Progenitor cell of endocrine pancreas (in vitro differentiated cells): Measurements from ENCODE around the gene TET1. TPM values are rescaled to one million over a fixed set of nuclear protein-coding genes. Genes with fewer than 3 reads are reported as not detected.
A peak's percentile ranks its signal among the peaks of the same experiment; 100 is the strongest.
"Not testable (repeated sequence)": the region's sequence is repeated elsewhere in the genome, so short reads cannot be mapped to it uniquely, and the experiment has no call there.

ENCODE experiments used
- DNase-seq: peaks from one replicate; pipeline ENCODE4 v3.0.0; 2021; ENCODE audit warnings: low spot score; ENCODE audit not compliant: unreplicated experiment
- H3K27ac Mint-ChIP-seq: 2 replicates; pipeline ENCODE4 v1.8.0; 2021; ENCODE audit warnings: mild to moderate bottlenecking, moderate library complexity, mixed read lengths
- H3K27me3 Mint-ChIP-seq: 2 replicates; pipeline ENCODE4 v1.8.0; 2021; ENCODE audit warnings: mixed read lengths
- H3K36me3 Mint-ChIP-seq: 2 replicates; pipeline ENCODE4 v1.8.0; 2022; ENCODE audit warnings: mixed read lengths; ENCODE audit not compliant: insufficient read depth
- H3K4me1 Mint-ChIP-seq: 2 replicates; pipeline ENCODE4 v1.8.0; 2021; ENCODE audit warnings: low read depth, mixed read lengths
- H3K4me3 Mint-ChIP-seq: 2 replicates; pipeline ENCODE4 v1.8.0; 2021; ENCODE audit warnings: low read depth, mild to moderate bottlenecking, moderate library complexity, mixed read lengths
- H3K9me3 Mint-ChIP-seq: 2 replicates; pipeline ENCODE4 v1.8.0; 2021; ENCODE audit warnings: low read depth, mixed read lengths
- CTCF ChIP-seq: fragments of 200-600 bp; sonication (generic); IDR thresholded peaks from one replicate; pipeline ENCODE4 v1.5.0; 2021; ENCODE audit warnings: antibody characterized with exemption, mild to moderate bottlenecking; ENCODE audit not compliant: unreplicated experiment
- total RNA-seq: library from RNA; stranded (reverse); gene quantifications from 2 replicates; pipeline ENCODE4 v1.2.1, GENCODE V29; 2021

The TET1 gene
- total RNA-seq, 1 donor from 2014 or later, result 37.3 TPM

GRCh38 chr10:68618234-68618633, 58.1 kb downstream of the TET1 start:
- Mint-ChIP-seq H3K27ac (peak overlapping the region; percentile 73), H3K27me3 (no peaks in the 10 kb centered on the region), H3K36me3 (peaks cover 15% of the 10 kb centered on the region), H3K4me3 (no peak overlapping the region), H3K4me1 (peaks cover 17% of the 10 kb centered on the region), H3K9me3 (no peaks in the 10 kb centered on the region)
- TF ChIP-seq CTCF, result no peak
- no peak for DNase-seq

- no peak for TF ChIP-seq CTCF
- Mint-ChIP-seq H3K4me1 (peaks cover 17% of the 10 kb centered on the region), H3K36me3 (peaks cover 13% of the 10 kb centered on the region), H3K27ac (no peak overlapping the region), H3K4me3 (no peak overlapping the region), H3K27me3 (no peaks in the 10 kb centered on the region), H3K9me3 (no peaks in the 10 kb centered on the region)
- no peak for DNase-seq
These were observed 59.5 kb downstream of the TET1 start for GRCh38 chr10:68619595-68619994.

GRCh38 chr10:68625316-68625921, 65.3 kb downstream of the TET1 start:
- no peak overlapping the region for H3K4me3 Mint-ChIP-seq
- H3K27me3 Mint-ChIP-seq, result no peaks in the 10 kb centered on the region
- H3K36me3 Mint-ChIP-seq, result peaks cover 14% of the 10 kb centered on the region
- no peak for DNase-seq
- no peak for TF ChIP-seq CTCF
- H3K27ac Mint-ChIP-seq, result peak overlapping the region; percentile 45
- H3K4me1 Mint-ChIP-seq, result peaks cover 13% of the 10 kb centered on the region
- H3K9me3 Mint-ChIP-seq, result peaks cover 4% of the 10 kb centered on the region

- Mint-ChIP-seq H3K4me1 (peaks cover 10% of the 10 kb centered on the region), H3K36me3 (peaks cover 24% of the 10 kb centered on the region), H3K27ac (peak overlapping the region; percentile 46), H3K9me3 (peaks cover 7% of the 10 kb centered on the region), H3K4me3 (no peak overlapping the region), H3K27me3 (no peaks in the 10 kb centered on the region)
- no peak for DNase-seq
- no peak for TF ChIP-seq CTCF
These were observed 68.5 kb downstream of the TET1 start for GRCh38 chr10:68628576-68629127.

- not testable (repeated sequence) for H3K27ac Mint-ChIP-seq, DNase-seq, H3K9me3 Mint-ChIP-seq, H3K4me3 Mint-ChIP-seq, H3K27me3 Mint-ChIP-seq
- Mint-ChIP-seq H3K4me1 (peaks cover 10% of the 10 kb centered on the region), H3K36me3 (peaks cover 21% of the 10 kb centered on the region)
These were observed 72.1 kb downstream of the TET1 start for GRCh38 chr10:68632271-68632560.

GRCh38 chr10:68633281-68633680, 73.1 kb downstream of the TET1 start:
- H3K27me3 Mint-ChIP-seq, result no peaks in the 10 kb centered on the region
- H3K27ac Mint-ChIP-seq, result no peak overlapping the region
- TF ChIP-seq CTCF, result no peak

More at GRCh38 chr10:68633281-68633680, 73.1 kb downstream of the TET1 start:
- DNase-seq, result no peak
- H3K36me3 Mint-ChIP-seq, result peaks cover 22% of the 10 kb centered on the region
- no peak overlapping the region for H3K4me3 Mint-ChIP-seq
- H3K4me1 Mint-ChIP-seq, result peaks cover 7% of the 10 kb centered on the region
- H3K9me3 Mint-ChIP-seq, result peaks cover 7% of the 10 kb centered on the region
